ENCODE measurements around the gene CLDN8. TPM values are rescaled to one million over a fixed set of nuclear protein-coding genes. Genes with fewer than 3 reads are reported as not detected.

CLDN8 gene
- not detected in 2 replicates for total RNA-seq (2011; cell fraction: chromatin; rRNA removed; ENCODE audit: low replicate concordance)
- not detected in 2 replicates for total RNA-seq (2011; cell fraction: nucleolus; rRNA removed)
- not detected in 2 replicates for total RNA-seq (2011; cell fraction: nucleoplasm; rRNA removed)
- total RNA-seq (2014; rRNA removed) (not detected in 2 replicates), total RNA-seq (2014; rRNA removed; fragmentation: Illumina TruSeq; extraction: Trizol) (not detected in 2 replicates), total RNA-seq (2015; rRNA removed; fragmentation: Illumina TruSeq; extraction: Trizol) (not detected in 2 replicates), total RNA-seq (2021) (not detected in 2 replicates), polyA plus RNA-seq (2011; rRNA removed) (not detected in 2 replicates), polyA plus RNA-seq (2014; fragmentation: Illumina TruSeq; extraction: Trizol) (not detected in 2 replicates), polyA plus RNA-seq (2014; fragmentation: Nextera tagmentation; extraction: Ambion mirVana) (not detected), polyA plus RNA-seq (2014; rRNA removed) (not detected in 2 replicates), polyA minus RNA-seq (2011; rRNA and poly(A)+ RNA removed) (not detected in 2 replicates), Bru-seq, nascent RNA (not detected), BruChase-seq, experiment 1, labeled RNA remaining after a 2-hour chase (not detected), BruChase-seq, experiment 2, labeled RNA remaining after a 6-hour chase (not detected)
- not detected in 2 replicates for polyA plus RNA-seq (2011; cell fraction: cytosol; rRNA removed)
- polyA plus RNA-seq (2011; cell fraction: nucleus; rRNA removed): not detected in 2 replicates
- polyA plus RNA-seq (2012): not detected in 2 replicates
- polyA minus RNA-seq (2011; cell fraction: cytosol; rRNA and poly(A)+ RNA removed): not detected in 2 replicates
- polyA minus RNA-seq (2011; cell fraction: nucleus; rRNA and poly(A)+ RNA removed): not detected in 2 replicates
- long read RNA-seq, experiment 1: 0 reads
- long read RNA-seq, experiment 2: 0 reads
- long read RNA-seq, experiment 3: 0 reads

- Histone ChIP-seq H3K4me3 (no peak within 1 kb of the TSS), H3K9me1 (ENCODE audit: control insufficient read depth, insufficient read depth, low read length) (no peaks in the 10 kb centered on the region), H3K9me3 (replicated peaks; ENCODE audit: control insufficient read depth, insufficient read depth, low read depth, low read length) (no peaks in the 10 kb centered on the region), H3K4me1 (replicated peaks in 1 of 2; ENCODE audit: control insufficient read depth in 2 of 2, insufficient read depth in 2 of 2, low read length in 2 of 2) (no peaks in the 10 kb centered on the region), H4K20me1 (replicated peaks; ENCODE audit: control insufficient read depth, insufficient read depth, low read length) (no peaks in the 10 kb centered on the region), H3K36me3 (ENCODE audit: control insufficient read depth, insufficient read depth, low read length) (no peaks in the 10 kb centered on the region), H3K27ac (ENCODE audit: extremely low read depth, low read depth, low read length) (no peak within 1 kb of the TSS), H3K79me2 (ENCODE audit: control insufficient read depth, insufficient read depth, low read length) (no peaks in the 10 kb centered on the region), H3K27me3 (ENCODE audit: control insufficient read depth in 2 of 2, insufficient read depth in 2 of 2, low read length in 2 of 2) (peaks cover 0 to 7% of the 10 kb centered on the region in 2 experiments; a peak in 1 of 5 replicates), H3K4me2 (ENCODE audit: insufficient read depth, low read length) (no peak within 1 kb of the TSS), H3K9ac (ENCODE audit: insufficient read depth in 1 of 2, low read depth in 2 of 2, low read length in 2 of 2) (no peak within 1 kb of the TSS), H2AFZ (ENCODE audit: low read depth, low read length) (no peak within 1 kb of the TSS)
- CTCF ChIA-PET (ENCODE audit: low intra/inter-chr PET ratio): no interaction called here
- BruUV-seq (replicated peaks): no TSS peak
- POLR2A ChIA-PET: no interaction called here
- 6% methylated on average over 5 of the region's 5 CpGs for WGBS (ENCODE audit: insufficient coverage, low coverage, missing lambda C conversion rate)
- ATAC-seq: no peak
- FAIRE-seq: no peak
- in situ Hi-C loops (cut with MboI) (no loop called here), intact Hi-C loops (cut with micrococcal nuclease) (no loop called here)
- no peak for DNase-seq (ENCODE audit: extremely low read depth in 1 of 4, low spot score in 3 of 4)
- TF ChIP-seq NCOA4 (IDR thresholded peaks at IDR 0.05; ENCODE audit: partially characterized antibody) (no peak), RCOR1 (IDR thresholded peaks at IDR 0.05; ENCODE audit: borderline replicate concordance in 1 of 2, low read depth in 2 of 2, low read length in 2 of 2) (no peak), ZBTB34 (CRISPR knock-in tag; IDR thresholded peaks at IDR 0.05) (no peak), RBM17 (IDR thresholded peaks at IDR 0.05; ENCODE audit: borderline replicate concordance, low read depth, low read length) (no peak), EWSR1 (IDR thresholded peaks at IDR 0.05; ENCODE audit: borderline replicate concordance, low read depth, partially characterized antibody) (no peak)
- TF ChIP-seq, protein P1, sequence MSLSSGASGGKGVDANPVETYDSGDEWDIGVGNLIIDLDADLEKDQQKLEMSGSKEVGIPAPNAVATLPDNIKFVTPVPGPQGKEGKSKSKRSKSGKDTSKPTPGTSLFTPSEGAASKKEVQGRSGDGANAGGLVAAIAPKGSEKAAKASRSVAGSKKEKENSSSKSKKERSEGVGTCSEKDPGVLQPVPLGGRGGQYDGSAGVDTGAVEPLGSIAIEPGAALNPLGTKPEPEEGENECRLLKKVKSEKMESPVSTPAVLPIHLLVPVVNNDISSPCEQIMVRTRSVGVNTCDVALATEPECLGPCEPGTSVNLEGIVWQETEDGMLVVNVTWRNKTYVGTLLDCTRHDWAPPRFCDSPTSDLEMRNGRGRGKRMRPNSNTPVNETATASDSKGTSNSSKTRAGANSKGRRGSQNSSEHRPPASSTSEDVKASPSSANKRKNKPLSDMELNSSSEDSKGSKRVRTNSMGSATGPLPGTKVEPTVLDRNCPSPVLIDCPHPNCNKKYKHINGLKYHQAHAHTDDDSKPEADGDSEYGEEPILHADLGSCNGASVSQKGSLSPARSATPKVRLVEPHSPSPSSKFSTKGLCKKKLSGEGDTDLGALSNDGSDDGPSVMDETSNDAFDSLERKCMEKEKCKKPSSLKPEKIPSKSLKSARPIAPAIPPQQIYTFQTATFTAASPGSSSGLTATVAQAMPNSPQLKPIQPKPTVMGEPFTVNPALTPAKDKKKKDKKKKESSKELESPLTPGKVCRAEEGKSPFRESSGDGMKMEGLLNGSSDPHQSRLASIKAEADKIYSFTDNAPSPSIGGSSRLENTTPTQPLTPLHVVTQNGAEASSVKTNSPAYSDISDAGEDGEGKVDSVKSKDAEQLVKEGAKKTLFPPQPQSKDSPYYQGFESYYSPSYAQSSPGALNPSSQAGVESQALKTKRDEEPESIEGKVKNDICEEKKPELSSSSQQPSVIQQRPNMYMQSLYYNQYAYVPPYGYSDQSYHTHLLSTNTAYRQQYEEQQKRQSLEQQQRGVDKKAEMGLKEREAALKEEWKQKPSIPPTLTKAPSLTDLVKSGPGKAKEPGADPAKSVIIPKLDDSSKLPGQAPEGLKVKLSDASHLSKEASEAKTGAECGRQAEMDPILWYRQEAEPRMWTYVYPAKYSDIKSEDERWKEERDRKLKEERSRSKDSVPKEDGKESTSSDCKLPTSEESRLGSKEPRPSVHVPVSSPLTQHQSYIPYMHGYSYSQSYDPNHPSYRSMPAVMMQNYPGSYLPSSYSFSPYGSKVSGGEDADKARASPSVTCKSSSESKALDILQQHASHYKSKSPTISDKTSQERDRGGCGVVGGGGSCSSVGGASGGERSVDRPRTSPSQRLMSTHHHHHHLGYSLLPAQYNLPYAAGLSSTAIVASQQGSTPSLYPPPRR (CRISPR knock-in tag; IDR thresholded peaks at IDR 0.05; ENCODE audit: borderline replicate concordance): no peak
Observed at GRCh38 chr21:30216041-30216723, at the start of gene CLDN8. Gene CLDN8 (minus strand): TSS chr21:30216097. CDS start chr21:30215925, 172 bp downstream.
